NCI-H82 treated with DMSO at 0.1 percent for 48 hours (cell line): ENCODE results near the gene TRIP6.
"Not testable (repeated sequence)": the region's sequence is repeated elsewhere in the genome, so short reads cannot be mapped to it uniquely, and the experiment has no call there.

Source experiments
- DNase-seq: peaks from one replicate; lab custom pipeline; 2025; ENCODE audit not compliant: unreplicated experiment; lab: John Stamatoyannopoulos, UW

TRIP6 gene

GRCh38 chr7:100837099-100837836 is 29.9 kb upstream of the TRIP6 start:
- peak; percentile 54 for DNase-seq

GRCh38 chr7:100839361-100839760 is 27.8 kb upstream of the TRIP6 start:
- no peak for DNase-seq

GRCh38 chr7:100840470-100841100 is 26.6 kb upstream of the TRIP6 start:
- DNase-seq, result no peak

GRCh38 chr7:100847360-100847759 is 19.8 kb upstream of the TRIP6 start:
- DNase-seq, result no peak

- peak; percentile 72 for DNase-seq
Observed at GRCh38 chr7:100852048-100852872, 14.9 kb upstream of the TRIP6 start, which contains the start of gene SLC12A9. SLC12A9 (plus strand) TSS chr7:100852713; CDS start chr7:100854198, 1,485 bp downstream.

DNA sequence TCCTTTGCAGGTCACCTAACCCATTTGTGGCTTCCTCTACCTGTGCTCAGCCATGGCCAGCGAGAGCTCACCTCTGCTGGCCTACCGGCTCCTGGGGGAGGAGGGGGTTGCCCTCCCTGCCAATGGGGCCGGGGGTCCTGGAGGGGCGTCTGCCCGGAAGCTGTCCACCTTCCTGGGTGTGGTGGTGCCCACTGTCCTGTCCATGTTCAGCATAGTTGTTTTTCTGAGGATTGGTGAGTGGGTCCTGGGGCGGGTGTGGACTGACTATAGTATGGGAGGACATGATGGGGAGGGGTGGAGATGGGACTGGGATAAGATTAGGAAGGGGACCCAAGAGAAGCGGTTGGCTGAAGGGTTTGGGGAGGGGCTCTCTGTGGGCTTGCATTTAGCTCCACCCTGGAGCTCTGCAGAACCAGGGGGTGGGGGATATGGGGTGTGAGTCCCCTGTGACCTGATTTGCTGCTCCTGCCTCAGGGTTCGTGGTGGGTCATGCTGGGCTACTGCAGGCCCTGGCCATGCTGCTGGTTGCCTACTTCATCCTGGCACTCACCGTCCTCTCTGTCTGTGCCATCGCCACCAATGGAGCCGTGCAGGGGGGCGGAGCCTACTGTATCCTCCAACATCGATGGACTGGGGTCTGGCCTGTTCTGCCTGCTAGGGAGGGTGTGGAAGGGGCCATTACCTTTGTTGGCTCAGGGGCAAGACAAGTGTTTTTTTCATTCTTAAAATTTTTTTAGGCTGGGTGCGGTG is 12.9 kb upstream of the TRIP6 start:
- no peak for DNase-seq

DNA sequence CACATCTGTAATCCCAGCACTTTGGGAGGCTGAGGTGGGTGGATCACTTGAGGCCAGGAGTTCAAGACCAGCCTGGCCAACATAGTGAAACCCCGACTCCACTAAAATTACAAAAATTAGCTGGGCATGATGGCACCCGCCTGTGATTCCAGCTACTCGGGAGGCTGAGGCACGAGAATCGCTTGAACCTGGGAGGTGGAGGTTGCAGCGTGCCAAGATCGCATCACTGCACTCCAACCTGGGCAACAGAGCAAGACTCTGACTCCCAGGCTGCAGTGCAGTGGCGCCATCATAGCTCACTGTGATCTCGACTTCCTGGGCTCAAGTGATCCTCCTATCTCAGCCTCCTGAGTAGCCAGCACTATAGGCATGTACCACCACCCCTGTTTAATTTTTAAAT is 12.3 kb upstream of the TRIP6 start:
- DNase-seq, result not testable (repeated sequence)

DNA sequence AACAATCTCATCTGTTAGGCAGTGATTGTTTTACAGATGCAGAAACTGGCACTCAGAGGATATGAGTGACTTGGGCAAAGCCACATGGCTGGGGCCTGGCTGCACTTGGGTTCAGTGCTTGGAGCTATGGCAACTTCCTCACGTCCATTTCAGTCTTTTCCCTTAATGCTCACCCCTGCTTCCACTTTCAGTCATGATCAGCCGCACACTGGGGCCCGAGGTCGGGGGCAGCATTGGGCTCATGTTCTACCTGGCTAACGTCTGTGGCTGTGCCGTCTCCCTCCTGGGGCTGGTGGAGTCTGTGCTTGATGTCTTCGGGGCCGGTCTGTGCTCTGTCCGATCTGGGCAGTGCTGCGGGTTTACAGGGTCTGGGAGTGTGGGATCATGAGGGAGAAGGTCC is 11.7 kb upstream of the TRIP6 start:
- no peak for DNase-seq

GRCh38 chr7:100856871-100857282 is 10.3 kb upstream of the TRIP6 start:
- no peak for DNase-seq

GRCh38 chr7:100859856-100860255 is 7.3 kb upstream of the TRIP6 start:
- no peak for DNase-seq

GRCh38 chr7:100860702-100861615 is 6.2 kb upstream of the TRIP6 start:
- DNase-seq, result no peak

GRCh38 chr7:100861616-100861985 is 5.6 kb upstream of the TRIP6 start:
- no peak for DNase-seq

DNA sequence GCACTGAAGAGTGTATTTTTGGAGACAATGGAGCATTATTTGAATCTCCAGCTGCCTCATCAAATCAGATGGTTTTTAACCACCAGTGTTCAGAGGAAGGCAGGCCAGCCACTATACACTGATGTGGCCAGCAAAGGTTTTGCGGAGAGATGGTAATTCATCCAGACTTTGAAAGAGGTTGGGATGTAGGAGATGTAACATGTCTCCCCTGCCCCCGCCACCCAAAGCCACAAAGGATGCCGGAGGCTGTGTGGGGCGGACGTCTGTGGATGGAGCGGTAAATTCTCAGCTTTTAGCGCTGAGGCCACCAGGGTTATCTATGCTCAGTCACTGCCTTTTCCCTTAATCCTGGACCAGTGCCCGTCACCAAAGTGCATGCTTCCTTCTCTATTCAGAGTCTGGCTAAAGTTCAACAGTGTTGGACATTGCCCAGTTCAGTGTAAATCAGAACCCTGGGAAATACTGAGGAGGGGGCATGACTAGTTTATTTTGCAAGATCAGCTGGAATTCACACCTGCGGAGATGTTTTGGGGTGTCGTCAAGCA is 3.7 kb upstream of the TRIP6 start:
- no peak for DNase-seq

DNA sequence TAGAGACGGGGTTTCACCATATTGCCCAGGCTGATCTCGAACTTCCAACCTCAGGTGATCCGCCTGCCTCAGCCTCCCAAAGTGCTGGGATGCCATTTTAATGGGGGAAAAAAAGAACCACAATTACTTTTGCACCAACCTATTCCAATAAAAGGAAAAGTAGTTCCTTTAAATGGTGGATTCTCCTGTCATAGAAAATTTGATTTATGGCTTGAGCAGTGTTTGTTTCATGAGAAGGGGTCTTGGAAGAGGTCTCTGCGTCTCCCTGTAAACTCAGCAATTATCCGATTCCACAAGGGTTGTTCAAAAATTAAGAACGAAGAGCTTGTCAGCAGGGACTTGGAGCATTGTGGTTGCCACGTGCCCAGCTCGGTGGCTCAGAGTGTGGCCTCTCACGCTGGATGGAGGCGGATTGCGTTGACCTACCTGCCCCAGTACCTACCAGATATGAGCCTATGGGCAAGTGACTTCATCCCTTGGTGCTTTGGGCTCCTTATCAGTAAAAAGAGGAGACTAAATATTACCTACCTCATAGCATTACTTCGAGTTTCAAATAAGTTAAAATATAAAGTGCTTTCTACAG is 2.8 kb upstream of the TRIP6 start:
- no peak for DNase-seq

- DNase-seq, result no peak
Observed at GRCh38 chr7:100865372-100865911, 1.7 kb upstream of the TRIP6 start.

- DNase-seq, result no peak
Observed at GRCh38 chr7:100865938-100866728, 1.1 kb upstream of the TRIP6 start.

DNA sequence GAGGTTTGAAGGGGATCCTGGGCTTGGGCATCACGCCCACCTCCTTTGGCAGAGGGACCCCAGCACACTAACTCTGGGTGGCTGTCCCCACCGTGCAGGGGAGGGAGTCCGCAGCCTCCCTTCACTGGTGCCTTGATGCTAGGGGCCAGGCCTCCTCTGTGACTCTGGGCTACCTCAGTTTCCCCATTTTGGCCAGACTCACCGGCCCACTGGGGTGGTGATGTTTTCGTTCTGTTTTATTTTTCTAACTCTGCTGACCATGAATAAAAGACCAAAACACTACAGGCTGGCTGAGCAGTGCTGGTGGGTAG is 503 bp upstream of the TRIP6 start:
- no peak for DNase-seq

DNA sequence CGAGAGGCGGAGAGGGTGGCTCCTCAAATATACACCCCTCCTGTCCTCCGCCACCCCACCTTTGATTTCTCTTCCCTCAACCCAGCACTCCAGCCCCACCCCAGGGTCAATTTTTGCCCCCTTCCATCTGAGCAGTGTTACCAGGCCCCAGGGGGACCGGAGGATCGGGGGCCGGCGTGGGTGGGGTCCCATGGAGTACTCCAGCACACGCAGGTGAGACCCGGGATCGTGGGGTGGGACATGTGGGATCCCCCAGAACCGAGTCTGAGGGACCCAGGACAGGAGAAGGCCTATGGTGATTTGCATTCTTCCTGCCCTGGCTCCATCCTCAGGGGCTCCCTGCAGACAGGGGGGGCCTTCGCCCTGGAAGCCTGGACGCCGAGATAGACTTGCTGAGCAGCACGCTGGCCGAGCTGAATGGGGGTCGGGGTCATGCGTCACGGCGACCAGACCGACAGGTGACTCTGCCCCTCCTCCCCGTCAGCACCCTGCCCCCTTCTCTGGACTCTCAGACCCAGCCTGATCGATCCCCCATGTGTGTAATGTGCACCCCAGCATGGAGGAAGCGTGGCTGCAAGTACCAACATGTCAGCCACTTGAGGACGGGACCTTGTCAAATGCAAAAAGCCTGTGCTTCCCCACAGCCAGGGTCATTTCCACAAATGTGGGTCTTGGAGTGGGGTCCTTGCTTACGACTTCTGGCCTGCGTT is 744 bp downstream of the TRIP6 start:
- DNase-seq, result no peak
